HG03469 (cell line): Measurements from ENCODE around the gene CD74.

Experiments
- ATAC-seq: cut with Tn5 transposase; IDR thresholded peaks from one replicate; pipeline ENCODE4 v1.9.1; 2021; ENCODE audit warnings: mild to moderate bottlenecking, moderate library complexity, moderate number of reproducible peaks; ENCODE audit not compliant: unreplicated experiment

CD74 gene

DNA sequence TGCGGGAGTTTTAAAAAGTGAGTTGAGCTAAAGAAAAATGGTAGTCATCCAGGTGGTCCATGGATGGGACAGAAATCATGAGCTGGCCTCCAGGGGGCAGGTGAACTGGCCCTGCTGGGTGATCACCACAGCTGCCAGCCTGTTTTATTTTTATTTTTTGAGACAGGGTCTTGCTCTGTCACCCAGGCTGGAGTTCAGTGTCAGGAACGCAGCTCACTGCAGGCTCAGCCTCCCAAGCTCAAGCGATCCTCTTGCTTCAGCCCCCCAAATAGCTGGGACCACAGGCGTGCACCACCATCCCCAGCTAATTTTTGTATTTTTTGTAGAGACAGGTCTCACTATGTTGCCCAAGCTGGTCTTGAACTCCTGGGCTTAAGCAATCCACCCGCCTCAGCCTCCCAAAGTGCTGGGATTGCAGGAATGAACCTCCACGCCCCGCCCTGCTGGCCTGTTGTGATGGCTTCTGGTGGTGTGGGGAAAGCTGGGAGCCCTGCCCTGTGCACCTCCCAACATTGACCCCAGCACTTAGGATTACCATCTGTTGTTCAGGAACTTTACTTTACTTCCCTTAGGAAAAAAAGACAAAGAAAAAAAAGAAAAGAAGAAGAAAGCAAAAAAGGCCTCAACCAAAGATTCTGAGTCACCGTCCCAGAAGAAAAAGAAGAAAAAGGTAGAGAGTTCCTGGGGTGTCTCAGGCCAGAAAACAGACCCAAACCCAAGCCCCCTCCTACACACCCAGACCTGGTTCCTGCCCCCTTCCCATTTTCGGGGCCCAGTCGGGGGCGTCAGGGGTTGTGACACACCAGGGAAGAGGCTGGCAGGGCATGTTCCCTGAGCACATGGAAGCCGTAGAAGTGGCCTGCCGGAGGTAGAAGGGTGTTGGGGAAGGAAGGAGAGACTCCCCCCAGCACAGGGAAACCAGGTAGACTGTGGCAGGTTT, 14.7 kb downstream of the CD74 start:
- ATAC-seq, result no peak

DNA sequence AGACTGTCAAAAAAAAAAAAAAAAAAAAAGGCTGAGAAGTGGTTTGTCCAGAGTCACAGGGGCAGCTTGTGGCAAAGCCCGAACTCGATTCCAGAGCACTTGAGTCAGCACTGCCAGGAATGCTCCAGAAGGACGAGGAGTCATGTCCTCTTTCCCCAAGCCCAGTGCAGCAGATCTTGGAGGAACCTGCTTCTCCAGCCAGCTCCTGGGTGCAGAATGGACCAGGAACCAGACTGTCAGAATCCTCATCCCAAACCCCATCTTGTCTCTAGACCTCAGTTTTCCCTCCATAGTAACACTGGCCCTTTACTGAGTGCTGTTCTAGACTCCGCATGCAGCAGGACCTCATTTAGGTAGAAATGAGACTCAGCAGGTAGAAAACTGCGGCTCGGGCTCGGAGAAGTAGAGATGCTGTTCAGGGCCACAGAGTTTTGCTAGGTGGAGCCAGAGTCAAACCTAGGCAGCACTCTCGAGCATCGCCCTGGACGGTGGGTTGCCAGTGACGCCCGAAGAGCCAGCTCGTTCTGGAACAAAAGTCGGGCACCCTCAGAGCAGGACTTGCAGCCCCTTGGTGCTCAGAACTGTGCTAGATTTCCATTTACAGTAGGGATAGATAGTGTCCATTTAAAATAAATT, 15.4 kb downstream of the CD74 start:
- no peak for ATAC-seq

GRCh38 chr5:150396267-150396666, 16.4 kb downstream of the CD74 start:
- no peak for ATAC-seq

GRCh38 chr5:150395688-150395975, 17.1 kb downstream of the CD74 start:
- ATAC-seq, result no peak

DNA sequence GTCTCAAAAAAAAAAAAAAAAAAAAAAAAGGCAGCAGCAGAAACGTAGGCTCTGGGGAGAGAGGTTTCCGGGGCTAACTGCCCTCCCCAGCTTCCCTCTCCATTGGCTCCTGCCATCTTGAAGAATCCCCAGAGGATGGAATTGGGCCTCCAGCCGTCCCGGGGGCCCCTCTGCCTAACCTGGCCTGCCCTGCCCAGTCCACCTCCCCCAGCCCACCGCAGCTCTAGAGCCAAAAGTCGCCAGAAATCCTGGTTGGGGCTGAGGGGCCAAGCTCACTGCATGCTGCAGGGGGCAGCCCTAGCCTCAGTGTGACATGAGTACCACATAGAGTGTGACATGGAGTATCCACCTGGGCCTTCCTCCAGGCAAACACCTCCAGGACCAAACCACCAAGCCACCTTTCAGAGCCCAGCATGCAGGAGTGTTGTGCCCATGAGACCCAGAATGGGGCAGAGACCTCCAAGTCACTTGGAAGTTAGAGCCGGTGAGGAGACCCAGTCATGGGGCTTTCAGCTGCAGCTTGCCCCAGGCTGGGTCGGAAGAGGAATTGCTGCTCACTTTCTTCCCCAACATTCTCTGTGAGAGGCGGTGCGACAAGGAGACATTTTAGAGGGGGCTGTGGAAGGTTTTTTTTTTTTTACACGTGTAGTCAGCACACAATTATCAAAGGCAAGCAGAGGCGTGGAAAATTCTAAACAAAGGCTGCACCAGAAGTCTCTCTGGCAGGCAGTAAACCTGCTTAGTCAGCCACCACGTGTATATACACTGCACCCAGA, 17.6 kb downstream of the CD74 start:
- ATAC-seq, result no peak

GRCh38 chr5:150394131-150394530, 18.6 kb downstream of the CD74 start:
- ATAC-seq, result no peak

DNA sequence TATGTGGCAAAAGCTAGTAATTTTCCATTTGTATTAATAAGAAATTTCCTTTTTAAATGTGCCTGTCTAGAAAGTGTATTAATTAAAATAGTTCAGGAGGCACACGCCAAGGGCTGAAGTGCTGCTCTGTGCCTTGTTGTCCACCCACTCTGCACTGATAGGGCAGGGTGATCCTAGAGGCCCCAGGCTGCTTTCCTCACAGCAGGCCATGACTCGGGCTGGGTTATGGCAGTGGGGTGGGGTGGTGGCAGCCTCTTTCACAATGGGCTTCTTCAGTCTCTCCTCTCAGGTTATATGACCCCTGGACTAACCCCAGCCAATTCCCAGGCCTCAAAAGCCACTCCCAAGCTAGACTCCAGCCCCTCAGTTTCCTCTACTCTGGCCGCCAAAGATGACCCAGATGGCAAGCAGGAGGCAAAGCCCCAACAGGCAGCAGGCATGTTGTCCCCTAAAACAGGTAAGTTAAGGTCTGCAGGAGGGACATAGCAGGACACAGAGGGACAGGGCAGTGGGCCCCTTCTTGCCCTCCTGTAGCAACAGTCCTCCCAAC, 19.5 kb downstream of the CD74 start:
- ATAC-seq, result no peak

- no peak for ATAC-seq
Observed at GRCh38 chr5:150392680-150393079, 20.0 kb downstream of the CD74 start.

DNA sequence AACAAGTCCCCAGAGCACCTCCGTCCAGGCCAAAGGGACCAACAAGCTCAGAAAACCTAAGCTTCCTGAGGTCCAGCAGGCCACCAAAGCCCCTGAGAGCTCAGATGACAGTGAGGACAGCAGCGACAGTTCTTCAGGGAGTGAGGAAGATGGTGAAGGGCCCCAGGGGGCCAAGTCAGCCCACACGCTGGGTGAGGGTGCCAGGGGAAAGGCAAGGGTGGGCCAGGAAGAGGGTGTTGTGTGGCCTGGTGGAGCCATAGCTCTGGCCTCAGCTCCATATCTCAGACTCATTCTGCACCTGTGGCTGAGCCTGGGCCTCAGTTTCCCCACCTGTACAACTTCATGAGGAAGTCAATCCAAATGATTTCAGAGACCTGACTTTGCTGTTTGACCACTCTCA, 20.7 kb downstream of the CD74 start:
- ATAC-seq, result no peak

DNA sequence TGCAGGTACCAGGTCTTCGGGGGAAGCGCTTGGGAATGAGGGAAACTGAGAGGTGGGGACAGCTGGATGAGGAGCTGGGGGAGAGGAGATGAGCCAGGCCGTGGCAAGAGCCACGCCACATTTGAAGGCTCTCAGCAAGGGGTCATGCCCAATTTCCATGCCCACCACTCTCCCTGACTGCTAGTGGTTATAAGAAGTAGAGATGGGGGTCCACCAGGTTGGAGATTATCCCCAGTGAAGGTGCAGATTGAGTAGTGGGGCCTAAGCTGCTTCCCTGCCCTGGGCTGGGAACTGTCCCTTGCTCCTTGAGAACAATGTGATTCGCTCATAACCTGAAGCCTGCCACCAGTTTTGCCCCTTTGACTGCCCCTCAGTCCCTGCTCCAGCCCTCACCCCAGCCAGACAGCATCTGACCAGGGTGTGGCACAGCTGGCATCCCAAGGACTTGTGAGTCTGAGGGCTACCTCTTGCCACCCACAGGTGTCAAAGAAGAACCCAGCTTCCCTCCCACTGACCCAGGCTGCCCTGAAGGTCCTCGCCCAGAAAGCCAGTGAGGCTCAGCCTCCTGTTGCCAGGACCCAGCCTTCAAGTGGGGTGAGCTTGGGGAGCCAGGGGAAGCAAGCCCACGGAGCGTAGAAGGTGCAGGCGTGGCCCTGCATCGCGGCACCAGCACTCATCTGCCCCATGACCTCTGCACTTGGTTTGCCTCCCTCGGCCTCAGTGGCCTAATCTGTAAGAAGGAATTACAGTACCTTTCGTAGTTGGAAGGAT, 21.5 kb downstream of the CD74 start:
- ATAC-seq, result no peak

DNA sequence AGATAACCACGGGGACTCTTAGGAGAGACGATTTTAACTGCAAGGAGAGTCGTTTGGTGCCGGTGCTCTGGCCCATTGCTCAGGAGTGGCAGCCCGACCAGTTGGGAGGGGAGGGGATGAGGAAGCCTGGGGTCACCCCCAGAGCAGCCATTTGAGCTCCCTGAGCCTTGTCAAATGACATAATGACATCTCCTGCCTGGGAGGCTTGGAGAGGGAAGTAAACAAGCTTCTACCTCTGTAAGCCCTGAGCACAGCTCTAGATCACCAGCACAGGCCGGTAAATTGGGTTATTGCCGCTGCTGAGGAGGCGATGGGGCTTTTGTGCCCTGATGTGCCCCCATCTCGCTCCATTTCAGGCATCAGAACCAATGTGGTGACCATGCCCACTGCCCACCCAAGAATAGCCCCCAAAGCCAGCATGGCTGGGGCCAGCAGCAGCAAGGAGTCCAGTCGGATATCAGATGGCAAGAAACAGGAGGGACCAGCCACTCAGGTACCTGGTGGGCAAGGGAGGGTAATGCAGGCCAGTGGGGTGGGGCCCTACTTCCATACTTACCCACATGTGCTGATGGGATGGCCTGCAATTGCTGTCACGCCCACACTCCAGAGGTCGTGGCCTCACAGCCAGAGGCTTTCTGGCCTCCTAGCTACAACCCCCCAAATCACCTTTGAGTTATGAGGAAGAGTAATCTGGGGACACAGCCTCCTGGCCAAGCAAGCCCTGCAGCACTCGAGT, 23.0 kb downstream of the CD74 start:
- ATAC-seq, result no peak

DNA sequence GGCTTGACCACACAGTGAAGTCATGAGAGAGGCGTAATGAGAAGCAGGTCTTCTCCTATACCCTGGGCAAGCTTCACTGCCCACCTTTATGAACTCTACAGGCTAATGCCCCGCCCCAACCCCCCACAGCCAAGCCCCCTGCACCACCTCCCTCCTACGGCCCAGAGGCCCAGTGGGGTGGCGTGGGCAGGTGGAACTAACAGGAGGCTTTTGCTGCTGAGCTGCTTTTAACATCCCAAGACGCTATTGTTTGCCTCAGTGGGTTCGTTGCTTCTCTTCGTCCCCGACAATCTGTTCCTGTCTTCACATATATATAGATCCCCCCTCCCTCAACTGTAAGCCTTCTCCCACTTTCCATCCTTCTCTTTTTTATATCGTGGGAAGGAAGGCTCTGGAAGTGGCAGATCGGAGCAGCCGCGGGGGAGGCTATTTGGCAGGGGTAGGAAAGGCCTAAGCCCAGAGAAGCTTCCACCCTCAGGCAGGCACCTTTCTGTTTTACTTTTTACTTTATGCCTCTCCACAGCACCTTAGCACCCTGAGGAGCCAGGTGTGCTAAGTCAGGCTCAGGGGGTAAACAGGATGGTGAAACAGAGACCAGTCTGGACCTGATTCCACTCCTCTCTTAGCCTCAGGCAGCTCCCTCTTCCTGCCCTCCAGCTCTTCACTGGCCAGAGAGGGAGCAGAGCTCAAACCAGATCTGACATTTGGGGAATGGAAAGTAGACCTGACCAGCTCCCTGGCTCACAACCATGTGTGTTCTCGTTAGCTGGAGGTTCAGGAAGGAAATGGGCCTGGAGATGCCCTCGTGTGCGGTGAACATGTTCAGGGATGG, 26.5 kb downstream of the CD74 start:
- no peak for ATAC-seq

DNA sequence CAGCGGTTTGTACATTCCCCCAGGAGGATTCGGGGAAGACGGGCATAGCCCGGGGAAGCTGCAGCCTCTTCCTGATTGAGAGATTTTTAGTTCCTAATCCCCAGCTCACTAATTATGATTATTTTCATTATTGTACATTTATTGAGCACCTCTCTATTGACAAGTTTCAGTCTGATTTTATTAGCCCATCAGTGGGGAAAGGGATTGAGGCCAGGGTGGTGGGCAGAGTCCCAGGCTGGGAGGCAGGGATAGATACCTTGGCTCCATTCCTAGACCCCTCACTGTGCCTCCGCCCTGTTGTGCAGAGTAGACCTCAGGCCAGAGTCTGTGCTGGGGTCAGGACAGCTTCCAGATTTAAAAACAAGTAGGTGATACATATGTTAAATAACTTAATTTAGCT, 28.0 kb downstream of the CD74 start:
- ATAC-seq, result no peak

- ATAC-seq, result no peak
Observed at GRCh38 chr5:150377964-150378694, 34.6 kb downstream of the CD74 start.

DNA sequence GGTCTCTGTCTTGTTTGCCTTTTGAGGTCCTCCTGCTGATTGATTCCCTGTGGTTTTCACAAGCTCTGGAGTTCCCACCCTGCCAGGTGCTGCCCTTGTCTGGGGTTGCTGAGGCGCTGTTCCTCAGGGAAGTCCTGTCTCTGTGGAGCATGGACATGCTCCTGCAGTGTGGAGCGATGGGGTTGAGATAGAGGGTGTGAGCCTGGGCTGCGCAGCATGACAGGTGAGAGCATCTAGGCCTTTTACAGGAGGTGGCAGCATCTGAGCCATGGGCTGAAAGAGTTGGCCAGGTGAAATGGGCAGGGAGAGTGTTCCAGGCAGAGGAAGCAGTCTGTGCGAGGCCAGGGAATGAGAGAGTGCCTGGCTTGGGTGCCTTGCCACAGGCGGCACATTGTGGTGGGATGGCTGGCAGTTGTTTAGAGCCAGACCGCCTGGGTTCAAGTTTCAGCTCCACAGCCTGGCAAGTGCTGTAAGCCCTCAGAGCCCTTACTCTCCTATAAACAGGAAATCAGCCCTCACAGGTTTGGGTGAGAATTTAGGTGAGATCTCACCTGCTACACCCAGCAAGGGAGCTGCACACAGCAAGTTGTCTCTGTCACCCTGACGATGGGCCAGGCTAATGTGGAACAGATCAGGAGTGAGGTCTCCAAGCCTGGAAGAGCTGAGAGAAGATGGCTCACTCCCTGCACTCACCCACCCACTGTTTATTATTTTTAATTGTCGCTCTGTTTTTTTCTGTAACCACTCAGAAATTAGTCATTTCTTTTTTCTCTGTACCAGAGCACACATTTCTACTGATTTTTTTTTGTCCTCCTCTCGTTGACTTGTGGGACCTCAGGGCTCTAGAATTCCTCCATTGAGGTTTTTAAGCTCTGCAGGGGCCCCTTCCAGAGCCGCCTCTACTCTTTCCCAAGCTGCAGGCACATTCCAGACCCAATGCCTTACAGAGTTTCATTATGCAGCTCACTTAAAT, 35.6 kb downstream of the CD74 start:
- no peak for ATAC-seq

- no peak for ATAC-seq
Observed at GRCh38 chr5:150374651-150375050, 38.1 kb downstream of the CD74 start.

- ATAC-seq, result no peak
Observed at GRCh38 chr5:150372639-150373038, 40.1 kb downstream of the CD74 start.
